Astrocyte (in vitro differentiated cells and primary cell): ENCODE results near the gene NBPF9.
"Not testable (repeated sequence)": the region's sequence is repeated elsewhere in the genome, so short reads cannot be mapped to it uniquely, and the experiment has no call there.

Source experiments
- EZH2 ChIP-seq: IDR thresholded peaks from 2 replicates; pipeline ENCODE4 v1.6.1; 2012; ENCODE audit warnings: mild to moderate bottlenecking, low read length, inconsistent platforms; ENCODE audit not compliant: insufficient read depth
- TF ChIP-seq, protein P1 (sequence below): IDR thresholded peaks from 2 replicates; pipeline ENCODE4 v1.5.1; 2011; ENCODE audit warnings: low read depth, mild to moderate bottlenecking, inconsistent platforms, low read length, moderate library complexity; ENCODE audit not compliant: insufficient read depth

DNA sequence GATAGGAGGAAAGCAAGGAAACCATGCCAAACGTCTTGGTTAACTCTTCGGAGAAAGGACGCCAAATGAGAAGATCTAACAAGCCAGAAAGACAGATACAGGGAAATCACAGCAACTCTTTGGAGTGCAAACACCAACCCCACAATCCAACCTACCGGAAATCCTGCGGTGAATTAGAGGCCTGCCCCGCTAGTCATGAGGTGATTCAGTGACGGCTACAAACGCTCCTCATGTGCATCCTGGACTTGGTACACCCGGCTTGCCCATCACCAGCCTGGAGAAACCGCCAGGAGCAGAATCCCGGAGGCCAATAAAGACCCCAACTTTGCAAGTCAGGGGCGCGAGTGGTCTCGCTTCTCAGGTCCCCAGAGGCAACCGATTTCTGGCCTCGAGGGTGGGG is 777 bp downstream of the NBPF9 start:
- TF ChIP-seq, protein P1, sequence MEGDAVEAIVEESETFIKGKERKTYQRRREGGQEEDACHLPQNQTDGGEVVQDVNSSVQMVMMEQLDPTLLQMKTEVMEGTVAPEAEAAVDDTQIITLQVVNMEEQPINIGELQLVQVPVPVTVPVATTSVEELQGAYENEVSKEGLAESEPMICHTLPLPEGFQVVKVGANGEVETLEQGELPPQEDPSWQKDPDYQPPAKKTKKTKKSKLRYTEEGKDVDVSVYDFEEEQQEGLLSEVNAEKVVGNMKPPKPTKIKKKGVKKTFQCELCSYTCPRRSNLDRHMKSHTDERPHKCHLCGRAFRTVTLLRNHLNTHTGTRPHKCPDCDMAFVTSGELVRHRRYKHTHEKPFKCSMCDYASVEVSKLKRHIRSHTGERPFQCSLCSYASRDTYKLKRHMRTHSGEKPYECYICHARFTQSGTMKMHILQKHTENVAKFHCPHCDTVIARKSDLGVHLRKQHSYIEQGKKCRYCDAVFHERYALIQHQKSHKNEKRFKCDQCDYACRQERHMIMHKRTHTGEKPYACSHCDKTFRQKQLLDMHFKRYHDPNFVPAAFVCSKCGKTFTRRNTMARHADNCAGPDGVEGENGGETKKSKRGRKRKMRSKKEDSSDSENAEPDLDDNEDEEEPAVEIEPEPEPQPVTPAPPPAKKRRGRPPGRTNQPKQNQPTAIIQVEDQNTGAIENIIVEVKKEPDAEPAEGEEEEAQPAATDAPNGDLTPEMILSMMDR = not testable (repeated sequence)
- not testable (repeated sequence) for TF ChIP-seq EZH2
